Activated CD4-positive, alpha-beta memory T cell treated with anti-CD3 and anti-CD28 coated beads for 36 hours (primary cell): ENCODE results near the gene OPRM1. TPM values are rescaled to one million over a fixed set of nuclear protein-coding genes. Genes with fewer than 3 reads are reported as not detected.
A peak's percentile ranks its signal among the peaks of the same experiment; 100 is the strongest.

ENCODE experiments used
- CTCF ChIA-PET: fragments of 350-600 bp; sonication (Branson Sonifier 250); formaldehyde crosslinking; loops from one replicate; lab custom pipeline; 2021; ENCODE audit warnings: antibody characterized with exemption, inconsistent platforms; lab: Charles Lee
- POLR2A ChIA-PET: fragments of 350-600 bp; sonication (Branson Sonifier 250); formaldehyde crosslinking; loops from one replicate; lab custom pipeline; 2021; ENCODE audit warnings: antibody characterized with exemption; lab: Charles Lee
- DNase-seq: peaks from one replicate; pipeline ENCODE4 v3.0.0-alpha.2; 2020
- H3K27ac Mint-ChIP-seq: one replicate; pipeline ENCODE4 v1.8.0; 2021; ENCODE audit warnings: mixed read lengths
- H3K27me3 Mint-ChIP-seq: one replicate; pipeline ENCODE4 v1.8.0; 2021; ENCODE audit warnings: mixed read lengths
- H3K36me3 Mint-ChIP-seq: one replicate; pipeline ENCODE4 v1.8.0; 2021; ENCODE audit warnings: mixed read lengths
- H3K4me1 Mint-ChIP-seq: one replicate; pipeline ENCODE4 v1.8.0; 2021; ENCODE audit warnings: low read depth, mixed read lengths
- H3K4me3 Mint-ChIP-seq: one replicate; pipeline ENCODE4 v1.8.0; 2021; ENCODE audit warnings: mild to moderate bottlenecking, mixed read lengths
- H3K9me3 Mint-ChIP-seq: one replicate; pipeline ENCODE4 v1.8.0; 2021; ENCODE audit warnings: mixed read lengths
- intact Hi-C: fragments of 100-400 bp; cut with micrococcal nuclease; formaldehyde crosslinking; loops from one replicate; pipeline ENCODE4 v1.15.1; 2023
- total RNA-seq, 2 experiments: library from RNA; stranded (reverse); gene quantifications; one replicate each; pipeline ENCODE4 v1.2.3, GENCODE V29; 2021

Gene OPRM1
- total RNA-seq, 2 experiments from 2014 or later: not detected

GRCh38 chr6:154219250-154219649, 180.2 kb downstream of the OPRM1 start:
- H3K4me3 Mint-ChIP-seq: peak overlapping the region; percentile 4

GRCh38 chr6:154222716-154223115, 183.7 kb downstream of the OPRM1 start:
- H3K9me3 Mint-ChIP-seq: no peaks in the 10 kb centered on the region
- peaks cover 6% of the 10 kb centered on the region for H3K36me3 Mint-ChIP-seq
- H3K27ac Mint-ChIP-seq: no peak overlapping the region
- ChIA-PET POLR2A (no interaction called here), CTCF (interaction anchor here (1.5 to 2.7 kb wide), 3 partner anchors 25 to 453 kb away, joined by 3 to 10 read pairs (median 3); no protein-coding TSS in a partner anchor)
- no peak overlapping the region for H3K4me3 Mint-ChIP-seq
- intact Hi-C loops: no loop called here
- DNase-seq: no peak
- H3K27me3 Mint-ChIP-seq: no peaks in the 10 kb centered on the region
- peaks cover 72% of the 10 kb centered on the region for H3K4me1 Mint-ChIP-seq

More at GRCh38 chr6:154219250-154219649, 180.2 kb downstream of the OPRM1 start:
- DNase-seq: no peak
- H3K27ac Mint-ChIP-seq: peak overlapping the region; percentile 5
- no peaks in the 10 kb centered on the region for H3K27me3 Mint-ChIP-seq
- H3K4me1 Mint-ChIP-seq: peaks cover 62% of the 10 kb centered on the region
- CTCF ChIA-PET: interaction anchor here (1.0 to 1.3 kb wide), 2 partner anchors 9 to 58 kb away, joined by 5 to 6 read pairs; no protein-coding TSS in a partner anchor
- intact Hi-C loops: loop anchor here (2.0 kb wide), 1 partner anchor 32 kb away; no protein-coding TSS in a partner anchor
- peaks cover 6% of the 10 kb centered on the region for H3K36me3 Mint-ChIP-seq
- POLR2A ChIA-PET: interaction anchor here (0.7 kb wide), 1 partner anchor 26 kb away, joined by 4 read pairs; no protein-coding TSS in a partner anchor
- H3K9me3 Mint-ChIP-seq: no peaks in the 10 kb centered on the region

GRCh38 chr6:154223296-154223695, 184.3 kb downstream of the OPRM1 start:
- Mint-ChIP-seq H3K4me3 (no peak overlapping the region), H3K9me3 (no peaks in the 10 kb centered on the region), H3K4me1 (peaks cover 72% of the 10 kb centered on the region), H3K27me3 (no peaks in the 10 kb centered on the region), H3K27ac (no peak overlapping the region), H3K36me3 (peaks cover under 1% of the 10 kb centered on the region)
- ChIA-PET POLR2A (interaction anchor here (0.8 to 1.3 kb wide), 4 partner anchors 12 to 51 kb away, joined by 3 to 4 read pairs (median 3); no protein-coding TSS in a partner anchor), CTCF (interaction anchor here (0.7 to 2.7 kb wide), 5 partner anchors 24 to 452 kb away, joined by 3 to 10 read pairs (median 3); no protein-coding TSS in a partner anchor)
- intact Hi-C loops: no loop called here
- DNase-seq: no peak

- CTCF ChIA-PET: no interaction called here
- DNase-seq: no peak
- Mint-ChIP-seq H3K4me3 (no peak overlapping the region), H3K9me3 (no peaks in the 10 kb centered on the region), H3K27ac (peak overlapping the region; percentile 1), H3K36me3 (no peaks in the 10 kb centered on the region), H3K27me3 (no peaks in the 10 kb centered on the region), H3K4me1 (peaks cover 76% of the 10 kb centered on the region)
- intact Hi-C loops: no loop called here
- POLR2A ChIA-PET: no interaction called here
These were observed 187.4 kb downstream of the OPRM1 start for GRCh38 chr6:154226461-154226860.

- ChIA-PET POLR2A (interaction anchor here (1.0 kb wide), 1 partner anchor 19 kb away, joined by 3 read pairs; no protein-coding TSS in a partner anchor), CTCF (no interaction called here)
- intact Hi-C loops: no loop called here
- Mint-ChIP-seq H3K4me1 (peaks cover 77% of the 10 kb centered on the region), H3K36me3 (no peaks in the 10 kb centered on the region), H3K27me3 (no peaks in the 10 kb centered on the region), H3K27ac (peak overlapping the region; percentile 1), H3K9me3 (no peaks in the 10 kb centered on the region), H3K4me3 (no peak overlapping the region)
- no peak for DNase-seq
These were observed 189.0 kb downstream of the OPRM1 start for GRCh38 chr6:154227862-154228520.

- H3K27me3 Mint-ChIP-seq: no peaks in the 10 kb centered on the region
- POLR2A ChIA-PET: interaction anchor here (1.0 kb wide), 1 partner anchor 18 kb away, joined by 3 read pairs; no protein-coding TSS in a partner anchor
- H3K4me1 Mint-ChIP-seq: peaks cover 77% of the 10 kb centered on the region
- peak overlapping the region; percentile 1 for H3K27ac Mint-ChIP-seq
- no peak overlapping the region for H3K4me3 Mint-ChIP-seq
- H3K9me3 Mint-ChIP-seq: no peaks in the 10 kb centered on the region
- CTCF ChIA-PET: interaction anchor here (2.4 kb wide), 1 partner anchor 48 kb away, joined by 7 read pairs; no protein-coding TSS in a partner anchor
- DNase-seq: no peak
- H3K36me3 Mint-ChIP-seq: no peaks in the 10 kb centered on the region
- intact Hi-C loops: no loop called here
These were observed 189.5 kb downstream of the OPRM1 start for GRCh38 chr6:154228521-154228905.

GRCh38 chr6:154229786-154230185, 190.7 kb downstream of the OPRM1 start:
- Mint-ChIP-seq H3K4me1 (peaks cover 80% of the 10 kb centered on the region), H3K27me3 (no peaks in the 10 kb centered on the region), H3K27ac (peak overlapping the region; percentile 89), H3K36me3 (no peaks in the 10 kb centered on the region), H3K9me3 (no peaks in the 10 kb centered on the region), H3K4me3 (peak overlapping the region; percentile 71)
- POLR2A ChIA-PET: interaction anchor here (0.8 to 3.9 kb wide), 6 partner anchors 12 to 35 kb away, joined by 3 to 24 read pairs (median 4); no protein-coding TSS in a partner anchor
- intact Hi-C loops: loop anchor here (1.0 to 10.0 kb wide), 8 partner anchors 11 to 1247 kb away; partner anchors contain the start of gene FBXO5
- CTCF ChIA-PET: interaction anchor here (1.0 to 2.4 kb wide), 3 partner anchors 12 to 71 kb away, joined by 4 to 7 read pairs (median 5); no protein-coding TSS in a partner anchor
- DNase-seq: peak; percentile 88

GRCh38 chr6:154230393-154230792, 191.4 kb downstream of the OPRM1 start:
- peak overlapping the region; percentile 71 for H3K4me3 Mint-ChIP-seq
- intact Hi-C loops: loop anchor here (1.0 to 10.0 kb wide), 4 partner anchors 33 to 1248 kb away; partner anchors contain the start of gene FBXO5
- no peak for DNase-seq
- H3K36me3 Mint-ChIP-seq: no peaks in the 10 kb centered on the region
- POLR2A ChIA-PET: interaction anchor here (1.1 to 3.9 kb wide), 3 partner anchors 12 to 17 kb away, joined by 3 to 24 read pairs (median 6); no protein-coding TSS in a partner anchor
- peaks cover 76% of the 10 kb centered on the region for H3K4me1 Mint-ChIP-seq
- H3K27ac Mint-ChIP-seq: peak overlapping the region; percentile 89
- CTCF ChIA-PET: interaction anchor here (2.4 kb wide), 1 partner anchor 46 kb away, joined by 7 read pairs; no protein-coding TSS in a partner anchor
- no peaks in the 10 kb centered on the region for H3K27me3 Mint-ChIP-seq
- H3K9me3 Mint-ChIP-seq: no peaks in the 10 kb centered on the region

- peak overlapping the region; percentile 61 for H3K4me3 Mint-ChIP-seq
- intact Hi-C loops: loop anchor here (1.0 to 10.0 kb wide), 4 partner anchors 34 to 1249 kb away; partner anchors contain the start of gene FBXO5
- no peaks in the 10 kb centered on the region for H3K27me3 Mint-ChIP-seq
- H3K27ac Mint-ChIP-seq: peak overlapping the region; percentile 82
- H3K4me1 Mint-ChIP-seq: peaks cover 73% of the 10 kb centered on the region
- DNase-seq: no peak
- no peaks in the 10 kb centered on the region for H3K36me3 Mint-ChIP-seq
- CTCF ChIA-PET: interaction anchor here (2.4 to 5.1 kb wide), 2 partner anchors 46 kb away, joined by 7 to 28 read pairs; no protein-coding TSS in a partner anchor
- no peaks in the 10 kb centered on the region for H3K9me3 Mint-ChIP-seq
- POLR2A ChIA-PET: interaction anchor here (1.1 to 3.9 kb wide), 3 partner anchors 10 to 17 kb away, joined by 3 to 24 read pairs (median 8); no protein-coding TSS in a partner anchor
These were observed 192.0 kb downstream of the OPRM1 start for GRCh38 chr6:154230910-154231595.

GRCh38 chr6:154232013-154232910, 193.2 kb downstream of the OPRM1 start:
- H3K27me3 Mint-ChIP-seq: no peaks in the 10 kb centered on the region
- peaks cover 78% of the 10 kb centered on the region for H3K4me1 Mint-ChIP-seq
- intact Hi-C loops: loop anchor here (1.0 to 10.0 kb wide), 4 partner anchors 9 to 1250 kb away; partner anchors contain the start of gene FBXO5

More at GRCh38 chr6:154232013-154232910, 193.2 kb downstream of the OPRM1 start:
- H3K9me3 Mint-ChIP-seq: no peaks in the 10 kb centered on the region
- H3K36me3 Mint-ChIP-seq: no peaks in the 10 kb centered on the region
- DNase-seq: no peak
- POLR2A ChIA-PET: interaction anchor here (0.6 to 3.9 kb wide), 5 partner anchors 9 to 123 kb away, joined by 3 to 24 read pairs (median 8); no protein-coding TSS in a partner anchor
- peak overlapping the region; percentile 82 for H3K27ac Mint-ChIP-seq
- CTCF ChIA-PET: interaction anchor here (1.0 to 5.1 kb wide), 6 partner anchors 10 to 97 kb away, joined by 3 to 28 read pairs (median 6); no protein-coding TSS in a partner anchor
- peak overlapping the region; percentile 61 for H3K4me3 Mint-ChIP-seq
